Neural cell (in vitro differentiated cells): ENCODE data around the gene TNFAIP8.
"Not testable (repeated sequence)": the region's sequence is repeated elsewhere in the genome, so short reads cannot be mapped to it uniquely, and the experiment has no call there.

Experiments used
- EP300 ChIP-seq: fragments of 450-650 bp; conservative IDR thresholded peaks from 2 replicates; pipeline ENCODE4 v1.6.1; 2014; ENCODE audit warnings: antibody characterized with exemption, mild to moderate bottlenecking, moderate library complexity; ENCODE audit not compliant: poor library complexity, severe bottlenecking
- EZH2 ChIP-seq: fragments of 200-600, 300-800 bp; shearing (Covaris generic), sonication (generic); IDR thresholded peaks from 2 replicates; pipeline ENCODE4 v1.6.1; 2014; ENCODE audit warnings: antibody characterized with exemption, low read length, borderline replicate concordance, mild to moderate bottlenecking; ENCODE audit not compliant: insufficient read depth, poor library complexity, severe bottlenecking
- MXI1 ChIP-seq: fragments of 450-650 bp; conservative IDR thresholded peaks from 2 replicates; pipeline ENCODE4 v1.6.1; 2014; ENCODE audit warnings: antibody characterized with exemption, mild to moderate bottlenecking; ENCODE audit not compliant: poor library complexity, severe bottlenecking
- POLR2AphosphoS5 ChIP-seq: IDR thresholded peaks from 2 replicates; pipeline ENCODE4 v1.6.1; 2012
- RAD21 ChIP-seq: fragments of 450-650 bp; conservative IDR thresholded peaks from 2 replicates; pipeline ENCODE4 v1.6.1; 2014; ENCODE audit warnings: antibody characterized with exemption, mild to moderate bottlenecking, moderate library complexity
- SMC3 ChIP-seq: fragments of 450-650 bp; conservative IDR thresholded peaks from 2 replicates; pipeline ENCODE4 v1.6.1; 2014; ENCODE audit warnings: antibody characterized with exemption, mild to moderate bottlenecking, moderate library complexity; ENCODE audit not compliant: poor library complexity
- TAF1 ChIP-seq: IDR thresholded peaks from 2 replicates; pipeline ENCODE4 v1.6.1; 2012; ENCODE audit warnings: low read depth
- TF ChIP-seq, protein P1 (sequence below): fragments of 450-650 bp; IDR thresholded peaks from 2 replicates; pipeline ENCODE4 v1.5.1; 2014; ENCODE audit warnings: antibody characterized with exemption, mild to moderate bottlenecking, moderate library complexity; ENCODE audit not compliant: poor library complexity, severe bottlenecking
- TF ChIP-seq, protein P2 (sequence below): IDR thresholded peaks from 2 replicates; pipeline ENCODE4 v1.6.1; 2012; ENCODE audit warnings: borderline replicate concordance

DNA sequence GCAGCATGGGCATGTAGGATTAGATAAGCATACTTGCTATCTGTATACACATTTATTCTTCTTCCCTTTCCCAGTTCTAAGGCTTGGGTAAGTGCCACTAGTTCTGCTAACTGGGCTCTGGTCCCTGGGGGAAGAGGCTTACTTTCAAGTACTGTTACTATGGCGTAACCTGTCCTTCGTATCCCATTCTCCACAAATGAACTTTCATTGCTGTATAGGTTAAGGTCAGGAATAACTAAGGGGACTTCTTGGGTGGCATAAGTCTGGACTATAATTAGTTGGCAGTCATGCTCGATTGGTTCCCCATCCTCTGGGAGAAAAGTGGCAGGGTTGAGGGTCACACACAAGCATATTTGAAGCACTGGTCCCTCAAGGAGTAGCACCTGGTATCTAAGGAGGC is 72.8 kb downstream of the TNFAIP8 start:
- TF ChIP-seq, protein P1, sequence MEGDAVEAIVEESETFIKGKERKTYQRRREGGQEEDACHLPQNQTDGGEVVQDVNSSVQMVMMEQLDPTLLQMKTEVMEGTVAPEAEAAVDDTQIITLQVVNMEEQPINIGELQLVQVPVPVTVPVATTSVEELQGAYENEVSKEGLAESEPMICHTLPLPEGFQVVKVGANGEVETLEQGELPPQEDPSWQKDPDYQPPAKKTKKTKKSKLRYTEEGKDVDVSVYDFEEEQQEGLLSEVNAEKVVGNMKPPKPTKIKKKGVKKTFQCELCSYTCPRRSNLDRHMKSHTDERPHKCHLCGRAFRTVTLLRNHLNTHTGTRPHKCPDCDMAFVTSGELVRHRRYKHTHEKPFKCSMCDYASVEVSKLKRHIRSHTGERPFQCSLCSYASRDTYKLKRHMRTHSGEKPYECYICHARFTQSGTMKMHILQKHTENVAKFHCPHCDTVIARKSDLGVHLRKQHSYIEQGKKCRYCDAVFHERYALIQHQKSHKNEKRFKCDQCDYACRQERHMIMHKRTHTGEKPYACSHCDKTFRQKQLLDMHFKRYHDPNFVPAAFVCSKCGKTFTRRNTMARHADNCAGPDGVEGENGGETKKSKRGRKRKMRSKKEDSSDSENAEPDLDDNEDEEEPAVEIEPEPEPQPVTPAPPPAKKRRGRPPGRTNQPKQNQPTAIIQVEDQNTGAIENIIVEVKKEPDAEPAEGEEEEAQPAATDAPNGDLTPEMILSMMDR = not testable (repeated sequence)
- not testable (repeated sequence) for TF ChIP-seq SMC3, EZH2, RAD21, EP300, POLR2AphosphoS5, TAF1, MXI1
- TF ChIP-seq, protein P2, sequence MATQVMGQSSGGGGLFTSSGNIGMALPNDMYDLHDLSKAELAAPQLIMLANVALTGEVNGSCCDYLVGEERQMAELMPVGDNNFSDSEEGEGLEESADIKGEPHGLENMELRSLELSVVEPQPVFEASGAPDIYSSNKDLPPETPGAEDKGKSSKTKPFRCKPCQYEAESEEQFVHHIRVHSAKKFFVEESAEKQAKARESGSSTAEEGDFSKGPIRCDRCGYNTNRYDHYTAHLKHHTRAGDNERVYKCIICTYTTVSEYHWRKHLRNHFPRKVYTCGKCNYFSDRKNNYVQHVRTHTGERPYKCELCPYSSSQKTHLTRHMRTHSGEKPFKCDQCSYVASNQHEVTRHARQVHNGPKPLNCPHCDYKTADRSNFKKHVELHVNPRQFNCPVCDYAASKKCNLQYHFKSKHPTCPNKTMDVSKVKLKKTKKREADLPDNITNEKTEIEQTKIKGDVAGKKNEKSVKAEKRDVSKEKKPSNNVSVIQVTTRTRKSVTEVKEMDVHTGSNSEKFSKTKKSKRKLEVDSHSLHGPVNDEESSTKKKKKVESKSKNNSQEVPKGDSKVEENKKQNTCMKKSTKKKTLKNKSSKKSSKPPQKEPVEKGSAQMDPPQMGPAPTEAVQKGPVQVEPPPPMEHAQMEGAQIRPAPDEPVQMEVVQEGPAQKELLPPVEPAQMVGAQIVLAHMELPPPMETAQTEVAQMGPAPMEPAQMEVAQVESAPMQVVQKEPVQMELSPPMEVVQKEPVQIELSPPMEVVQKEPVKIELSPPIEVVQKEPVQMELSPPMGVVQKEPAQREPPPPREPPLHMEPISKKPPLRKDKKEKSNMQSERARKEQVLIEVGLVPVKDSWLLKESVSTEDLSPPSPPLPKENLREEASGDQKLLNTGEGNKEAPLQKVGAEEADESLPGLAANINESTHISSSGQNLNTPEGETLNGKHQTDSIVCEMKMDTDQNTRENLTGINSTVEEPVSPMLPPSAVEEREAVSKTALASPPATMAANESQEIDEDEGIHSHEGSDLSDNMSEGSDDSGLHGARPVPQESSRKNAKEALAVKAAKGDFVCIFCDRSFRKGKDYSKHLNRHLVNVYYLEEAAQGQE = not testable (repeated sequence)
